HEK293 (cell line): ENCODE measurements around the gene LSG1.
"Not testable (repeated sequence)": the region's sequence is repeated elsewhere in the genome, so short reads cannot be mapped to it uniquely, and the experiment has no call there.

Experiments
- CTCF ChIA-PET: fragments of 350-600 bp; formaldehyde crosslinking; extraction: SDS; loops from one replicate; lab custom pipeline; 2021; ENCODE audit warnings: antibody characterized with exemption; lab: Yijun Ruan, JAX
- POLR2A ChIA-PET: fragments of 300-600 bp; formaldehyde crosslinking; extraction: SDS; loops from one replicate; lab custom pipeline; 2020; ENCODE audit warnings: antibody characterized with exemption, inconsistent platforms; lab: Yijun Ruan, JAX
- H3K27ac ChIP-seq: fragments of 200-500 bp; sonication (Bioruptor generic); 2 replicates; pipeline ENCODE4 v1.5.1; 2014; ENCODE audit warnings: low read depth, low read length, control low read depth, inconsistent platforms; ENCODE audit errors: extremely low read depth
- H3K36me3 ChIP-seq, 2 experiments: fragments of 200-500 bp in 1 of 2; sonication (Bioruptor generic) in 1 of 2; 1 replicate in 1 of 2; 2 replicates in 1 of 2; pipeline ENCODE4 v1.5.1; 2014 to 2017; ENCODE audit warnings: inconsistent platforms in 2 of 2, low read length in 2 of 2; ENCODE audit not compliant: control insufficient read depth in 2 of 2, insufficient read depth in 1 of 2
- H3K4me1 ChIP-seq: fragments of 200-500 bp; sonication (Bioruptor generic); 2 replicates; pipeline ENCODE4 v1.5.1; 2014; ENCODE audit warnings: mild to moderate bottlenecking, low read length, inconsistent platforms; ENCODE audit not compliant: control insufficient read depth, insufficient read depth
- H3K4me3 ChIP-seq: 2 replicates; pipeline ENCODE4 v1.5.1; 2011; ENCODE audit warnings: low read depth, mild to moderate bottlenecking, control low read depth, low read length, moderate library complexity
- H3K9me3 ChIP-seq: fragments of 200-500 bp; sonication (Bioruptor generic); 2 replicates; pipeline ENCODE4 v1.5.1; 2014; ENCODE audit warnings: low read depth, low read length, inconsistent platforms; ENCODE audit not compliant: control insufficient read depth, insufficient read depth
- EGR2 ChIP-seq: fragments of 450-650 bp; formaldehyde crosslinking; IDR thresholded peaks from 2 replicates; pipeline ENCODE4 v1.5.1; 2016; ENCODE audit warnings: low read depth, missing biosample characterization, missing genetic modification characterization
- FEZF1 ChIP-seq: fragments of 450-650 bp; formaldehyde crosslinking; IDR thresholded peaks from 2 replicates; pipeline ENCODE4 v1.5.1; 2016; ENCODE audit warnings: missing biosample characterization, missing genetic modification characterization
- GLI2 ChIP-seq: fragments of 450-650 bp; formaldehyde crosslinking; IDR thresholded peaks from 2 replicates; pipeline ENCODE4; 2017; ENCODE audit warnings: missing biosample characterization, missing genetic modification characterization, low read depth, borderline replicate concordance
- KLF16 ChIP-seq: fragments of 450-650 bp; formaldehyde crosslinking; IDR thresholded peaks from 2 replicates; pipeline ENCODE4 v1.5.1; 2017; ENCODE audit warnings: missing biosample characterization, missing genetic modification characterization
- OVOL3 ChIP-seq: fragments of 450-650 bp; formaldehyde crosslinking; IDR thresholded peaks from 2 replicates; pipeline ENCODE4 v1.5.1; 2016; ENCODE audit warnings: missing biosample characterization, missing genetic modification characterization
- SETDB1 ChIP-seq: IDR thresholded peaks from one replicate; pipeline ENCODE4 v1.6.1; 2017; ENCODE audit warnings: mild to moderate bottlenecking, low read length, moderate library complexity, mixed read lengths; ENCODE audit not compliant: insufficient read length
- TRIM28 ChIP-seq: IDR thresholded peaks from 2 replicates; pipeline ENCODE4 v1.6.1; 2011; ENCODE audit warnings: low read length, control low read depth, borderline replicate concordance
- ZBTB1 ChIP-seq: fragments of 450-650 bp; formaldehyde crosslinking; IDR thresholded peaks from 2 replicates; pipeline ENCODE4 v1.5.1; 2016; ENCODE audit warnings: missing biosample characterization, missing genetic modification characterization
- ZBTB10 ChIP-seq: fragments of 450-650 bp; formaldehyde crosslinking; IDR thresholded peaks from 2 replicates; pipeline ENCODE4 v1.5.1; 2016; ENCODE audit warnings: missing biosample characterization, missing genetic modification characterization
- ZFP3 ChIP-seq: fragments of 450-650 bp; formaldehyde crosslinking; IDR thresholded peaks from 2 replicates; pipeline ENCODE4 v1.5.1; 2016; ENCODE audit warnings: low read depth, missing biosample characterization, missing genetic modification characterization
- ZNF133 ChIP-seq: fragments of 450-650 bp; formaldehyde crosslinking; IDR thresholded peaks from 2 replicates; pipeline ENCODE4 v1.5.1; 2016; ENCODE audit warnings: missing biosample characterization, missing genetic modification characterization
- ZNF169 ChIP-seq: fragments of 450-650 bp; formaldehyde crosslinking; IDR thresholded peaks from 2 replicates; pipeline ENCODE4 v1.5.1; 2016; ENCODE audit warnings: missing biosample characterization, missing genetic modification characterization
- ZNF23 ChIP-seq: fragments of 450-650 bp; formaldehyde crosslinking; IDR thresholded peaks from 2 replicates; pipeline ENCODE4 v1.5.1; 2016; ENCODE audit warnings: missing biosample characterization, missing genetic modification characterization, borderline replicate concordance
- ZNF274 ChIP-seq, 2 experiments: fragments of 200-500 bp in 1 of 2; fragments of 450-650 bp in 1 of 2; sonication (Bioruptor generic) in 1 of 2; formaldehyde crosslinking in 1 of 2; IDR thresholded peaks; 2 replicates each; pipeline versions ENCODE4 v1.5.1 to v1.6.1; 2014 to 2016; ENCODE audit warnings: borderline replicate concordance in 1 of 2, inconsistent platforms in 1 of 2, low read length in 1 of 2, missing biosample characterization in 1 of 2, missing genetic modification characterization in 1 of 2
- ZNF610 ChIP-seq: fragments of 450-650 bp; formaldehyde crosslinking; IDR thresholded peaks from 2 replicates; pipeline ENCODE4 v1.5.1; 2016; ENCODE audit warnings: missing biosample characterization, missing genetic modification characterization, borderline replicate concordance
- ZNF629 ChIP-seq: fragments of 450-650 bp; formaldehyde crosslinking; IDR thresholded peaks from 2 replicates; pipeline ENCODE4 v1.5.1; 2017; ENCODE audit warnings: missing biosample characterization, missing genetic modification characterization
- ZNF639 ChIP-seq: fragments of 450-650 bp; formaldehyde crosslinking; IDR thresholded peaks from 2 replicates; pipeline ENCODE4 v1.5.1; 2016; ENCODE audit warnings: missing biosample characterization, missing genetic modification characterization
- ZNF654 ChIP-seq: fragments of 450-650 bp; formaldehyde crosslinking; IDR thresholded peaks from 2 replicates; pipeline ENCODE4 v1.5.1; 2016; ENCODE audit warnings: low read depth, missing biosample characterization, missing genetic modification characterization
- ZNF785 ChIP-seq: fragments of 450-650 bp; formaldehyde crosslinking; IDR thresholded peaks from 2 replicates; pipeline ENCODE4 v1.5.1; 2016; ENCODE audit warnings: missing biosample characterization, missing genetic modification characterization
- ZNF791 ChIP-seq: fragments of 450-650 bp; formaldehyde crosslinking; IDR thresholded peaks from 2 replicates; pipeline ENCODE4 v1.5.1; 2016; ENCODE audit warnings: missing biosample characterization, missing genetic modification characterization

The LSG1 gene

GRCh38 chr3:194631696-194632095 lies 40.3 kb downstream of the LSG1 start:
- ChIA-PET POLR2A (interaction anchor here (0.7 to 1.9 kb wide), 2 partner anchors 27 to 38 kb away, joined by 3 to 4 read pairs; no protein-coding TSS in a partner anchor), CTCF (no interaction called here)
- no peak overlapping the region for H3K27ac ChIP-seq
- no peaks in the 10 kb centered on the region for H3K9me3 ChIP-seq
- TF ChIP-seq ZNF169 (tag by site-specific recombination) (no peak), ZNF274 (IDR thresholded peaks at IDR 0.05; ENCODE audit: low read length) (no peak), ZNF274 (tag by site-specific recombination; IDR thresholded peaks at IDR 0.05; ENCODE audit: borderline replicate concordance) (no peak), ZBTB1 (no peak), ZNF639 (tag by site-specific recombination) (no peak), OVOL3 (tag by site-specific recombination) (no peak), ZNF610 (tag by site-specific recombination) (no peak), ZNF785 (tag by site-specific recombination) (no peak), GLI2 (tag by site-specific recombination) (no peak), EGR2 (no peak), ZNF654 (tag by site-specific recombination) (no peak), ZNF133 (tag by site-specific recombination) (no peak), ZFP3 (tag by site-specific recombination) (no peak), ZNF23 (tag by site-specific recombination) (no peak), TRIM28 (no peak), KLF16 (tag by site-specific recombination) (no peak), FEZF1 (no peak), ZNF629 (tag by site-specific recombination) (no peak), ZNF791 (tag by site-specific recombination) (no peak), ZBTB10 (tag by site-specific recombination) (no peak)
- H3K36me3 ChIP-seq, result peaks cover 0 to 24% of the 10 kb centered on the region in 2 experiments; a peak in 2 of 3 replicates
- no peaks in the 10 kb centered on the region for H3K4me1 ChIP-seq
- no peak overlapping the region for H3K4me3 ChIP-seq

- H3K27ac ChIP-seq, POLR2A ChIA-PET, H3K4me3 ChIP-seq, H3K9me3 ChIP-seq, H3K4me1 ChIP-seq: not testable (repeated sequence)
- CTCF ChIA-PET, result interaction anchor here (0.6 kb wide), 1 partner anchor 107 kb away, joined by 3 read pairs; no protein-coding TSS in a partner anchor
- peaks cover 0 to 33% of the 10 kb centered on the region in 2 experiments; a peak in 2 of 3 replicates for H3K36me3 ChIP-seq
- TF ChIP-seq SETDB1, result peak; percentile 47
- TF ChIP-seq, all 188 proteins: peak for 1; not testable (repeated sequence) for 187
Observed at GRCh38 chr3:194630681-194631080, 41.3 kb downstream of the LSG1 start.
